GM21447 (cell line): ENCODE data around the gene TBC1D2.
"Not testable (repeated sequence)": the region's sequence is repeated elsewhere in the genome, so short reads cannot be mapped to it uniquely, and the experiment has no call there.

Experiments used
- ATAC-seq: cut with Tn5 transposase; IDR thresholded peaks from one replicate; pipeline ENCODE4 v1.9.1; 2021; ENCODE audit not compliant: unreplicated experiment

Gene TBC1D2

GRCh38 chr9:98255578-98256296, at the start of gene TBC1D2:
TSS of gene TBC1D2 (minus strand) at chr9:98255649. CDS start at chr9:98255541, 108 bp downstream.
- ATAC-seq = peak; percentile 87

- no peak for ATAC-seq
These were observed 48.9 kb upstream of the TBC1D2 start for GRCh38 chr9:98304381-98304780.

GRCh38 chr9:98303633-98304125, 48.2 kb upstream of the TBC1D2 start:
- ATAC-seq = no peak

- no peak for ATAC-seq
These were observed 47.6 kb upstream of the TBC1D2 start for GRCh38 chr9:98302938-98303632.

- no peak for ATAC-seq
These were observed 46.7 kb upstream of the TBC1D2 start for GRCh38 chr9:98302150-98302549.

GRCh38 chr9:98300611-98301010, 45.2 kb upstream of the TBC1D2 start:
- no peak for ATAC-seq

- no peak for ATAC-seq
These were observed 43.0 kb upstream of the TBC1D2 start for GRCh38 chr9:98298476-98298875.

GRCh38 chr9:98295824-98296223, 40.4 kb upstream of the TBC1D2 start:
- no peak for ATAC-seq

GRCh38 chr9:98291820-98292219, 36.4 kb upstream of the TBC1D2 start:
- no peak for ATAC-seq

- no peak for ATAC-seq
These were observed 35.0 kb upstream of the TBC1D2 start for GRCh38 chr9:98290411-98290810.

GRCh38 chr9:98289614-98290201, 34.3 kb upstream of the TBC1D2 start:
- no peak for ATAC-seq

- no peak for ATAC-seq
These were observed 33.4 kb upstream of the TBC1D2 start for GRCh38 chr9:98288881-98289280.

GRCh38 chr9:98287384-98287783, 31.9 kb upstream of the TBC1D2 start:
- no peak for ATAC-seq

- no peak for ATAC-seq
These were observed 30.0 kb upstream of the TBC1D2 start for GRCh38 chr9:98285446-98285845.

GRCh38 chr9:98284754-98285153, 29.3 kb upstream of the TBC1D2 start:
- no peak for ATAC-seq

GRCh38 chr9:98283143-98283542, 27.7 kb upstream of the TBC1D2 start:
- not testable (repeated sequence) for ATAC-seq

- ATAC-seq = no peak
These were observed 25.8 kb upstream of the TBC1D2 start for GRCh38 chr9:98281281-98281680.

- no peak for ATAC-seq
These were observed 25.1 kb upstream of the TBC1D2 start for GRCh38 chr9:98280574-98280973.

GRCh38 chr9:98280162-98280561, 24.7 kb upstream of the TBC1D2 start:
- ATAC-seq = no peak

- ATAC-seq = no peak
These were observed 21.5 kb upstream of the TBC1D2 start for GRCh38 chr9:98276907-98277469.

- no peak for ATAC-seq
These were observed 19.7 kb upstream of the TBC1D2 start for GRCh38 chr9:98275159-98275558.

GRCh38 chr9:98272083-98272482, 16.6 kb upstream of the TBC1D2 start:
- no peak for ATAC-seq
